GM18861 (cell line): Measurements from ENCODE around the gene THRB.

Source experiments
- ATAC-seq: cut with Tn5 transposase; IDR thresholded peaks from one replicate; pipeline ENCODE4 v1.9.1; 2021; ENCODE audit not compliant: unreplicated experiment

THRB gene

GRCh38 chr3:24385012-24385615 is 109.5 kb downstream of the THRB start:
- ATAC-seq: no peak

GRCh38 chr3:24382647-24383046 is 112.0 kb downstream of the THRB start:
- ATAC-seq: no peak

GRCh38 chr3:24379936-24380335 is 114.7 kb downstream of the THRB start:
- no peak for ATAC-seq

- ATAC-seq: no peak
Observed at GRCh38 chr3:24378313-24378712, 116.3 kb downstream of the THRB start.

GRCh38 chr3:24377218-24377993 is 117.2 kb downstream of the THRB start:
- no peak for ATAC-seq

GRCh38 chr3:24375947-24376384 is 118.7 kb downstream of the THRB start:
- ATAC-seq: no peak

- no peak for ATAC-seq
Observed at GRCh38 chr3:24374801-24375200, 119.8 kb downstream of the THRB start.

- ATAC-seq: no peak
Observed at GRCh38 chr3:24373198-24373959, 121.3 kb downstream of the THRB start.

- ATAC-seq: no peak
Observed at GRCh38 chr3:24372559-24373197, 122.0 kb downstream of the THRB start.

- no peak for ATAC-seq
Observed at GRCh38 chr3:24370352-24371090, 124.1 kb downstream of the THRB start.

GRCh38 chr3:24368605-24369004 is 126.0 kb downstream of the THRB start:
- ATAC-seq: no peak

- ATAC-seq: no peak
Observed at GRCh38 chr3:24367664-24368264, 126.9 kb downstream of the THRB start.

GRCh38 chr3:24367216-24367615 is 127.4 kb downstream of the THRB start:
- ATAC-seq: no peak

GRCh38 chr3:24365168-24365567 is 129.5 kb downstream of the THRB start:
- no peak for ATAC-seq

- no peak for ATAC-seq
Observed at GRCh38 chr3:24364359-24364758, 130.3 kb downstream of the THRB start.

- no peak for ATAC-seq
Observed at GRCh38 chr3:24363242-24363641, 131.4 kb downstream of the THRB start.

- no peak for ATAC-seq
Observed at GRCh38 chr3:24361623-24362022, 133.0 kb downstream of the THRB start.

GRCh38 chr3:24360957-24361356 is 133.7 kb downstream of the THRB start:
- ATAC-seq: no peak

- no peak for ATAC-seq
Observed at GRCh38 chr3:24359645-24360462, 134.8 kb downstream of the THRB start.
